GM21360 (cell line): ENCODE data around the gene RYR2.

ENCODE experiments used
- ATAC-seq: cut with Tn5 transposase; IDR thresholded peaks from one replicate; pipeline ENCODE4 v1.9.1; 2021; ENCODE audit warnings: mild to moderate bottlenecking, moderate library complexity; ENCODE audit not compliant: unreplicated experiment

RYR2 gene

DNA sequence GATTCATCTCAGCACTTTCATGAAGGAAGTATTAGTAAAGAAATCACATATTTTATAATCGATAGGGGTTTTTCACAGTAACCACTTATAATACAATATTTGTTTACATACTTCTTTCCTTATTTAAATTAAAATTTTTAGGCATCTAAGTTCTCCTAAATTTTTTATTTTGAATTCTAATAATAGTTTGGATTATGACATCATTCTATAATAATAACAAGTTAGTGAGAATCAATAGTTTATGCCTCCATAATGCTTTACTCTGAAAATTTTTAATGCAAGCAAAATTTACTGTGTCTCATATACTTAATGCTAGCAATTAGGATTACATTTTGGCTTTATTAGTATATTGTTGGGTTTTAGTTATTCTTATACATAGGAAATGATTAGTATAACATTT is 596.6 kb downstream of the RYR2 start:
- ATAC-seq: no peak

DNA sequence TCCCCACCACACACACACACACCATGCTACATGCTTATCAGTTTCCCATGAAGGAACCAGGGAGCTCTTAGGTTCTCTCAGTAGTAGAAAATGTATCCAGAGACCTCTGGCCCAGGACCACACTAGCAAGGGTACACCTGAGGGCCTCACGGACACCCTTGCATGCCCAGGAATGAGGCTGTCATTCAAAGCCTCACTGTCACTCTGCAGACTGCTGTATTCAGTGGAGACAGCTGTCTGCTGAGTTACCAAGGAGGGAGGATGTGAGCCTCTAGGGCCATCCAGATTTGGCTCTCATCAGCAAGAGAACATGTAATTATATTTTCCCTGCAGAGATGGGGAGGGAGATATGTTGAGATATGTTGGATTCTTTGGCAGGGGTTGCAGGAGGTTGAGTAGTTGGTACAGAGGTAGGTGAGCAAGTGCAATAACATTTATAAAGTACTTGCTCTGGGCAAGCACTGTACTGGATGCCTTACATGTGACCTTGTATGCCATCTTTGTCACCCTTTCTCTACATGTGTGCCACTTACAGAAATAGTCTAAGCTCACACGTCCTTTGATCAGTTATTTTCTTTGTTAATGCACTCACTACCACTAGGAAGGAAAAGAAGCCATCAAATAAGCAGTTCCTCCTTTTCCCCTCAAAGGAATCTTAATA is 598.2 kb downstream of the RYR2 start:
- no peak for ATAC-seq

DNA sequence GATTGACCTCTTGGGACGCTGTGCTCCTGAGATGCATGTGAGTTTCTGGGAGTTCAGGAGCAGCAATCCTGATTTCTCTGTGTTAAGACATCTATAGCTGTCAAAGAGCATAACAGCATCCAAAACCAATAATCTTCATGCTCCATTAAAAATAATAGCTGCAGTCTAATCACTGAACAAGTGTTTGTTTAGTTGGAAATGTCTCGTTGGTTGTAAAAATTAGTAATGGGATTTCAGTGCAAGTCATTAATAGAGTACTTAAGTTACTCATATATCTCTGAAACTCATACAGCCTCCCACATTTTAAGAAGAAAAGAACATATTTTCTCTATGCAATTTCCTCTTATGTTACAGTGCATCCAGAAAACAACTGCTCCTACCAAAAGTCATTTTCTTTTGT is 599.0 kb downstream of the RYR2 start:
- no peak for ATAC-seq

DNA sequence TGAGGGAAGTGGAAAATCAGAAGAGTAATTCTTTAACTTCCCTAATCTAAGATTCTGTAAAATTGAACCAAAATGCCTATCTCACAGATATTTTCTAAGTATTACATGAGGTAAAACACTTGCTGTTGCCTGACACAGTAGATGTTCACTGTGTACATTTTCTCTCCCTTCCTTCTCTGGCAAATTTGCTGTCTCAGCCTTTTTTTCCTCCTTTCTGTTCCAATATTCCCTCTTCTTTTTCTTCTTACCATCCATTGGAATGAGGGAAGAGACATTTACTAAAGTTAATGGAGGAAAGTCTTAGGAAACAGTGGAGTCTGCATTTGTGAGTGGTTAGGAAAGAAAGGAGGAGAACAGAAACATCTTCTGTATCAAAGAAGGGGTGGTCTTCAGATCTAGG is 608.8 kb downstream of the RYR2 start:
- ATAC-seq: no peak

DNA sequence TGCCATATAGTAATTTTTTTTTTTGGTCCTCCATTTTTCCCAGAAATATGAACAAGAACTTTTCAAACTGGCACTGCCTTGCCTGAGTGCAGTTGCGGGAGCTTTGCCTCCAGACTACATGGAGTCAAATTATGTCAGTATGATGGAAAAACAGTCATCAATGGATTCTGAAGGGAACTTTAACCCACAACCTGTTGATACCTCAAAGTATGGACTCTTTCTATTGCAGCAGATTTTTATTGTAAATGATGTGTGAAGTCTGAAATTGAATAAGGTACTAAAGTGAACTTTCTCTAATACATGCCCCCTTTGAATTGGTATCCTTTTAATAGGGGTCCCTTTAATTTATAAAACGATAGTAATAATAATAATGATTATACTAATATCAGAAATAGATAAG is 613.8 kb downstream of the RYR2 start:
- ATAC-seq: no peak

DNA sequence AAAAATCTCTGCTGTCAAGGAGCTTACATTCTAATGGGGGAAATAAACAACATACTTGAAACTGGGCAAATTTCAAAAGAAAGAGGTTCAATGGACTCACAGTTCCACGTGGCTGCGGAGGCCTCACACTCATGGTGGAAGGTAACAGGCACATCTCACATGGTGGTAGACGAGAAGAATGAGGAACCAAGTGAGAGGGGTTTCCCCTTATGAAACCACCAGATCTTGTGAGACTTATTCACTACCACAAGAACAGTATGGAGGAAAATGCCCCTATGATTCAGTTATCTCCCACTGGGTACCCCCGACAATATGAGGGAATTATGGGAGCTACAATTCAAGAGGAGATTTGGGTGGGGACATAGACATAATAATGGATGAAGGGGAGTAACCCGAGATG is 622.4 kb downstream of the RYR2 start:
- peak; percentile 72 for ATAC-seq

DNA sequence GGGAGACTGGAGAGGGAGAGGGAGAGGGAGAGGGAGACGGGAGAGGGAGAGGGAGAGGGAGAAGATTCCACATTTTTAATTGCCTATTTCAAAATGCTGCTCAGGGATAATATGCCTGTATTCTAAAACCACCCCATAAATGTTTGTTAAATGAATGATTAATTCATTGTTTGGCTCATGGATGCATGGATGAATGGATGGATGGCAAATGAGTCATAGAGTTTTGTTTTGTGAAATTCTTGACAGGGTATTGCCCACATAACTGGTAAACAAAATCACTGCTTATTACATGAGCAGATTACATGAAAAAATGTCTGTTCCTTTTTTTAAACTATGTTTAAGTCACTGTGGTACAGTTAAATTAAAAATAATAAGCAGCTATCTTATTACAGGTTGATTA is 628.3 kb downstream of the RYR2 start:
- no peak for ATAC-seq

DNA sequence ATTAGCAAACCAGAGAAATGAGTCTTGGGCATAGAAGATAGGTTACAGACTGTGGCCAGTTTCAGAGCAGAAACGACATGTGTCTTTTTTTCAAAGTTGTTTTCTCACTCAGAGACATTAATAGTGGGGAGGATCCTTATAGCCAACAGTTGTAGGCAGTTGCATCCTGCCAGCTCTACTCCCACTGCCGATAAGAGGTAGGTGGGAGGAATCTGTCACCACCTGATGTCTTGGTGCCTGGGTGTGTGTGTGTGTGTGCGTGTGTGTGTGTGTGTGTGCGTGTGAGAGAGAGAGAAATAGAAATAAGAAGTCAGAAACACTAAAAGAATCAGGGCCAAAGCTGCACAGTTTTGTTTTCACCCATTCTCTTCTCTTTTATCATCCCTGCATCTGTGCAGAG is 629.3 kb downstream of the RYR2 start:
- no peak for ATAC-seq

DNA sequence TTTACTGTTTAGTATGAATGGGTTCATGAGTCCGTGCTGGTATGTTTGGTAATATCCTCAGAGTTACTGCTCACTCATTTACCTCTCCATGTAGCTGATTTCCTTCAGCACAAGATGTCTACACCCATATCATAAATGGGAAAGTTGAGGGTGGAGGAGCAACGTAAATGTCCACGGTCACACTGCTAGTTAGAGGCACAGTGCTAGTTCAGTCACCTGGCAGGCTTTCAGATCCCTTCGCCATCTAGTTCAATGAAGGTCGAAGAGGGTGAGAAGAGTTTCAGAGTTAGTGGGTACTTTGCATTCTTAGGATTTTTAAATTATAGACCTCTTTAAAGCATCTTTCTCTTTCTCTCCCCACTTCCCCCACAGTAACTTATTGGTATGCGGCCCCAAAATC is 630.0 kb downstream of the RYR2 start:
- ATAC-seq: no peak

DNA sequence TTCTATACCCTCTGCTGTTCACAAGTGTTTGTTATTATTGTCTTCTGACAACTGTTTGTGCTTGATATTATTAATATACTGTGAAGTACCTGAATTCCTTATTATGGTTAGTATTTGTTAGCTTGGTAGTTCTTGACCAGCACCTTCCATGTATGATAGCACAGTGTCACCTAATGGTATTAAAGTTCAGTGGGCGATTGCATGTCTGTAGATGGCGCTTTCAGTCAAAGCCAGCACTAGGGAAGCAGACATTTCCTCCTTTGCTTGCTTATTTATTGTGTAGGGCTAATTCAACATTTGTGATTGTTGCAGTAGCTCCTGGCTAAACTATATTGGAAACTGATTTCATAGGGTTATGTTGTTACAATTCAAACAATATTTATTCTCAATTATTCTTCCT is 630.8 kb downstream of the RYR2 start:
- no peak for ATAC-seq

DNA sequence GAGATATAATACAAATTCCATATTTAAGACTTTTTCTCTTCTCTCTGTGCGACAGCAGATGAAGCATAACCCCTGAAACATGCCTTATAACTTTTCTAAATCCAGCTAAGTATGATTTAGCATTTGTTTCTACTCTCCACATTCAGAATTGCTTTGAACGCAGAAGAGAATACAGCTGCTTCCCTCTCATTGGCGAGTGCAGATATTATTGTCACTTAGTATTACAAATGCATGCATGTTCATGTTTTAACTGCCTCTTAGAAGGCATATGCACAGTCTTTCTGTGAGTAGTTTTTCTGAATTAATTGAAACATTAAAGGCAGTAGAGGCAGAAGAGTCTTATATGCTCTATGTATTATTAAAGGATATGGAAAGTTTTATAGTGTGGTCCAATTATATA is 631.6 kb downstream of the RYR2 start:
- no peak for ATAC-seq

DNA sequence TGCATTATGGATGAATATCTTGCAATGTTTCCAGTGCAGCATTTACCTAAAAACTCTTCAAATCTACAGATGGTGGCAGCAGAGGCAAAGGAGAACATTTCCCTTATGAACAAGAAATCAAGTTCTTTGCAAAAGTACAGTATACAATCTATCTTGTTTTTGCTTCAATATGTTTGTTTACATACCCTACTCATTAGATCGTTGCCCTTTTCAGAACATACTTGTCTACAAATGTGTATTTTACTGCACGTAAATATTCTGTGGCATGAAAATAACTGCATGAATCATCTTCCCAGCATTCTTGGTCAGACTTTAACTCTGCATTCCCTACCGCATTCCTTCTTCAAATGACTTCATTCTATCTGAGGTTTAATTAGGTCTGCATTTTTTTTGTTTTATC is 636.0 kb downstream of the RYR2 start:
- no peak for ATAC-seq

DNA sequence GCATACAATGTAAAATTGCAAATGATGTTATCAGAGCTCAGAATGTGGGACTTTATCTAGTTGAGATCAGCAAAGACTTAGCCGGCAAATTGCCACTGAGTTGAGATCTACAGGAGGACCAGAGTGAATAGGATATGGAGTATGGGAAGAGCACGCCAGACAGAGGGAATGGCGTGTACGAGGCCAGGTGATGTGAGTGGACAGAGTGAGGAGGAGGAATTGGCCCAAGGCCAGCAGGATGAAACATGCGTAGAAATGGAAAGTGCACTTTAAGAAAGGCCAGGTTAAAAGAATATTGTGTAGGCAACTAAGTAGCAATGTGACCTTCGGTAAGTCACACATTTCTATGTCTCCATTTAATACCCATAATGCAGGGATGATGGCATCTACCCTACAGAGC is 637.7 kb downstream of the RYR2 start:
- no peak for ATAC-seq

DNA sequence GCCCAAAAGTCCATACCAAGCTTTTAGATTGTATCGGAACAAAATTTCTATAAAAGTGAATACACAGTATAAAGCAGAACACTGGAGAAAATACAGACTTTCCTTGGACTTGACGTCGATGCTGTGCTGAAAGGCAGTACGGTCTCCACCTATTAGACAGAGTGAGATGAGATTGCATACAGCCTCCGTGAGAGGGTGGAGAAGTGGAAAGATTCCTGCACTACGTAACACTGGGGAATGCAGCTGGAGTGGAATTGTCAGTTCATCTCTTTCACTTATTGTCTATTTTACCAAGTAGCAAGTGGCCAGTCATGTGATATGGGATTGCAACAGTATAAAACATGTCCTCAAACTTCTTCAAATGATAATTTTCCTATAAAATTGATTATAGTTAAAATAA is 639.2 kb downstream of the RYR2 start:
- ATAC-seq: no peak

DNA sequence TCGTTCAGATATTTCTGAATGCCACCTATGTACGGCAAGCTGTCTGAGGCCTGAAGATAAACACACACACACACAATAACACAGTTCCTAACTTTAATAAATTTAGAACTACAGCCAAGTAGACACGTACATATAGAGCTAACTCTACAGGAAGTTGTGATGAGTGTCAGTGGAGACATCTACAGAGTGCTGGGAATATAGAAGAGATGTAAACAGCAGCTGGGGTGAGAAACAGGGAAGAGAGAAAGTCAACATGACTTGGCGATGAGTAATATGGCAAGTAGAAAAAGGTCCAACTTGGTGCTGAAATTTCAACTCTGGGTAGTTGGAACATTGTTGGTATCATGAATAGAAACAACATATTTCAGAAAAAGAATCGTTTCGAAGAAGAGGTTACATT is 642.3 kb downstream of the RYR2 start:
- no peak for ATAC-seq

DNA sequence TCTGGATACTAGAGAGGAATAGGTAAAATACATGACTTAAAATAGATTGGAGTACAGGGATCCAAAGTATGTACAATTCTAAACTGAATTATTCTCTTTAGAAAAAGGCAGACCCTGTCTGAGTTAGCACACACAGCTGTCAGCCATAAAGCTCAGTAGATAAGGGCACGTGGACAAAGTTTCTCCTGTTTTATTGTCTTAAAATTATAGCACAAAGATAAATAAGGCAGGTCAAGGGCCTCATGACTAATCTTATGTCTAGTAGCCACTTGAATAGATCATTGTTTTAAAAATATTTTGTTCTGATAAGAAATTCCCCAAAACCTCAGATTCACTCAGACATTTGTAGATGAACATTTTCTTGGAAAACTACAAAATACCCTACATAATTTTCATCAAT is 643.6 kb downstream of the RYR2 start:
- ATAC-seq: no peak

DNA sequence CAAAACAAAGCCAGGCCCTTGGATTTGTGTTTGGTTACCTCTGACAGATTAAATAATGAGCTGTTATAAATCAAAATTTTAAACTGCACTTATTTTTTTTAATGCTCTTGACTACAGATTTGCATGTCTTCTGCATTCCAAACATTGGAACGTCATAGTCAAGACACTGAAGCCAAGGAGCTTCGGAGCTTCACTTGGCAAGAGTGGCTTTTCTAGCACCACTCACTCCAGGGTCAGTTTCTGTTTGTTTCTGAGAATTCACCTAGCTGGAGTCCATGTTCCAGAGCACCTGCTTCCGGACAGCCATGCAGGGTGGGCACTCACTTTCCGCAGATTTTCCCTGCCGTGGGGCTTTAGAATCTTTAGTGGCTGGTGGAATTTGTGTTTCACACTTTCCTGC is 645.8 kb downstream of the RYR2 start:
- ATAC-seq: no peak

DNA sequence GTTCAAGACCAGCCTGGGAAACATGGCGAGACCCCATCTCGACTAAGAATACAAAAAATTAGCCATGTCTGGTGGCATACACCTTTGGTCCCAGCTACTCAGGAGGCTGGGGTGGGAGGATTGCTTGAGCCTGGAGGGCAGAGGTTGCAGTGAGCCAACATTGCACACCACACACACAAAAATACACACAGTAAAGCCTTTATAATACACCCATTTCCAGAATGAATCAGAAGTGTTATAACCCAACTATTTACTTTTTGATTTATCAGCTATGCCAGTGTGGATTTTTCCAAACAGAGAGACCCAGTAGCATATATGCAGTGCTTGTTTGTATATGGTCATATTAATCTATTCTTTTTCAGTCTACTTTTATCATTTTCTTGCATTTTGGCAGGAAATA is 648.7 kb downstream of the RYR2 start:
- no peak for ATAC-seq

DNA sequence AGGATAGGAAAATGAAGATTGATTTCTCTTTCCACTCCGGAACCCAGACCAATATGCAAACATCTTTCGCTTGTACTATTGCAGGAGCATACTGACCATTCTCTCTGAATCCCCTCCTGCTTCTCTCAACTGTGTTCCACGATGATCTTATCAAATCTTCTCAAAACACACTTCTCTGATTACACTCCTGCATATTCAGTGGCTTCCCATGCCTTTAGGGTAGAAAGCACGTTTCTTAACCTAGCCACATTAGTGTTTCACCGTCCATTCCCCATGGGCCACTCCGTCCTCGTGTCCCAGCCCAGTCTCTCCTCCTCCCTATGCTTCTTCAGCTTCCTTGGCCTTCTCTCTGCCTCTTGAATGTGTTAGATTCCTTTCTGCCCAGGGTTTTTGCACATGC is 650.3 kb downstream of the RYR2 start:
- no peak for ATAC-seq

DNA sequence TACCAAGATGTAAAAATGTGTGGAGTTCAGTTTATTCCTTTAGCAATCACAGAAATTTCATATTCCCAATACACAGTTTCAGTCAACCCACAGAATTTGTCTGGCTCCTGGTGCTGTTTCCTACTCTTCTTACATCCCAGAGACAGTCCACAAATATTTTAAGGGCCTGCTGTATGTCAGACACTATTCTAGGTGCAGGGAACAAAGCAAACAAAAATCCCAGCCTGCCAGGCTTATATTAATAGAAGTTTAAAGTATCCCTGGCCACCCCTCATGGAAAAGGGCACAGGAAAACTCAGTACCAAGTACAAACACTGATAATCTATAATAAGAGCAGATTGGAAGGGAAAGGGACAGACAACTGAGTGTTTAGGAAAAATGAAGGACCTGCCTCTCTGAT is 653.9 kb downstream of the RYR2 start:
- ATAC-seq: no peak

DNA sequence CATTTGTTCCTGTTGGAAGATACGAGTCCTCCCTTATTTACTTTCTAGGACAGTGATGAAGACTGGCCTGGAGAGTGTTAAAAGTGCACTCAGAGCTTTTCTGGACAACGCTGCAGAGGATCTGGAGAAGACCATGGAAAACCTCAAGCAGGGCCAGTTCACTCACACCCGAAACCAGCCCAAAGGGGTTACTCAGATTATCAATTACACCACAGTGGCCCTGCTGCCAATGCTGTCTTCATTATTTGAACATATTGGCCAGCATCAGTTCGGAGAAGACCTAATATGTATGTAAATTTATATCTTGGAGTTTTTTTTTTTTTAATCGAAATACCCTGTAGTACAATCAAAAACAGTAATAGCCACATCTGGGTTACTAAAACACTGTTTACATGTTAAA is 658.2 kb downstream of the RYR2 start:
- ATAC-seq: no peak

DNA sequence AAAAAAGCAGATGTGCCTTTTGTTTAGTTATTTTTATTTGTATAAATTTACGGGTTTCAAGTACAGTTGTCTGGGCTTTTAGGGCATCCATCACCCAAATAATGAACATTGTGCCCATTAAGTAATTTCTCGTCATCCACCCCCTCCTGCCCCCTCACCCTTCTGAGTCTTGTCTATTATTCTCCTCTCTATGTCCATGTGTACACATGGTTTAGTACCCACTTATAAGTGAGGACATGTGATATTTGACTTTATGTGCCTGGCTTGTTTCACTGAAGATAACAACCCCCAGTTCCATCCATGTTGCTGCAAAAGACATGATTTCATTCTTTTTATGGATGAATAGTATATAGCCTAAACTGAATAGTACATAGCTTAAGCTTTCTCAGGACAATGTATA is 659.5 kb downstream of the RYR2 start:
- ATAC-seq: no peak

DNA sequence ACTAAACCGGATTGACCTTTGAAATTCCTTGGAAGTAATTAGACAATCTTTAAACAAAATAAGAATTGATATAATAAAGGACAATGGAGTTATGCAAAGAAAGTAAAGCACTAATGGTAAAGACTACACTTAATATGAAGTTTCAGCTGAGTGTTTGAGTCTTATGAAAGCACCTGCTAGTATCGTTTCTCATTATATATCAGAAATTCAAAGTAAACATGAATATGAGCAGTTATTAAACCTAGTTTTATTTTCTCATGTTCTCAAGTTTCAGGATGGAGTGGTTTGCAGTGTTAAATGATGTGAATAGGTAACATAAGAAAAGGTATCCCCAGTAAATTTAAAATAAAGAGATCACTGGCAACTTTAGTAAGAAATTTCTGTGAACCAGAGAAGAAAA is 660.2 kb downstream of the RYR2 start:
- no peak for ATAC-seq

DNA sequence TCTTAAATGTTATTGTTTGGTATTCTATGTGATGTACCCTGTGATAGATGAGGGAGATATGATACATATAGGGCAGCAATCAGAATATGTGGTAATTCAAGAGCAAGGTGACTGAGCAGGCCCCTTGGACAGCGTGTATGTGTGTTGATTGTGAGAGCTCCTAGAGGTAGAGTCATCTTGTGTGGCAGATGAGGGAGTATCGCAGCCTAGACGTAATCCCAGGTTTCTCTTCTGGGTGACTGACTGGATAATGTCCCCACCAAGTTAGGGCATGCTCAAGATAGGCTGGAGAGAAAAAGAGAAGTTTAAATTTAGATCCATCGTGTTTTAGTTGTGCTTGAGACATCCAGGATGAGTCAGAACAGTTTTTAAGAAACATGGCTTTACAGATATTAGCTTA is 663.5 kb downstream of the RYR2 start:
- ATAC-seq: no peak
